ENCODE measurements around the gene TBX1.

The TBX1 gene

DNA sequence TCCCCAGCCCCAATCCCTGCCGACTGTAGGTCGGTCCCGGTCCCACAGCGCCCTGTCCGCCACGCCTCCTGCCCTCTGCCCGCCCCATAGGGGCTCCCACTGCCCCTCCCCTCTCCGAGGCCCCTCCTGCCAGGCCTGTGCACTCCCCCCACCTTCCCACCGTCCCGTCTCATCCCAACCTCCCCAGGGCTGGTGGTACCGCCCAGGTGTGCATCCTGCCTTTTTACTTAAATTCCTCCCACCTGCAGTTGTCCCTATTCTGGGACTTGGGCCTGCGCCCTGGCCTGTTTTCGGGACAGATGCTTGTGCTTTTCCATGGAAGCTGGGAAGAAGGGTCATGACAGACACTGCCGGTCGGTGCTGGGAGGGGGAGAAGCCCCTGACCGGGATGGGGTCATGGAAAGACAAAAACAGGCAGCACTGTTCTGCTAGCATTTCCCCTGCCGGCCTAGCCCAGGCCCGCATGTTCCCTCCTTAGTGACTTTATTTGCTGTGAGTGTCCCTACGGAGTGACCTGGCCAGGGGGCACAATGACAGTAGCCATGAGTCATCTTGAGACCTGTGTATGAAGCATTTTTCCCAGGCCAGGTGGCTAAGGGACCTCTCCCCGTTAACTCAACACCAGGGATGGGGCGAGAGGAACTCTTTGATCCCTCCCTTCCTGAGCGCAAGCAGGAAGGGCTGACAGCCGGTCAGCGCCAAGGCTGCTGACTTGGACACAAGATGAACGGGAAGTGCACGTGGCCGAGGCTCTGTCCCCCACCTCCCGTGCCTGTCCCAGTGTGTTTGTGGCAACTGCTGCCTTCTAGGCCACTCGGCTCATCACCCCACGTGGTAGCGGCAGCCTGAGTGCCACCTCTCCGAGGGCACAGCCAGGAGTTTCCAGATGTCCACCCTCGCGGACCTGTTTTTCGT is 7.1 kb downstream of the TBX1 start:
- Histone ChIP-seq H3K36me3 (ENCODE audit: insufficient read depth, low read length) (no peaks in the 10 kb centered on the region), H3K4me3 (ENCODE audit: low read depth in 1 of 2, low read length in 2 of 2) (peak overlapping the region in 1 of 2 experiments; percentile 63; a peak in 2 of 4 replicates), H3K79me2 (ENCODE audit: insufficient read depth, low read length) (peaks cover 57% of the 10 kb centered on the region), H3K27me3 (ENCODE audit: insufficient read depth, low read length, poor library complexity) (peaks cover 9% of the 10 kb centered on the region), H3K9me3 (ENCODE audit: insufficient read depth, low read length, severe bottlenecking) (no peaks in the 10 kb centered on the region), H3K4me1 (ENCODE audit: insufficient read depth, low read length) (peaks cover 20% of the 10 kb centered on the region), H4K20me1 (ENCODE audit: insufficient read depth, low read length) (peaks cover 28% of the 10 kb centered on the region), H3K4me2 (ENCODE audit: insufficient read depth, low read length) (peak overlapping the region; percentile 53), H3K27ac (ENCODE audit: low read length) (no peak overlapping the region), H2AFZ (ENCODE audit: low read depth, low read length) (no peak overlapping the region), H3K9ac (ENCODE audit: low read depth, low read length) (peak overlapping the region; percentile 66; the same call in 1 of the 2 replicates)
- DNase-seq (no peak), ATAC-seq (ENCODE audit: insufficient read depth, low read depth) (peak; percentile 56)
- TF ChIP-seq, protein P1, sequence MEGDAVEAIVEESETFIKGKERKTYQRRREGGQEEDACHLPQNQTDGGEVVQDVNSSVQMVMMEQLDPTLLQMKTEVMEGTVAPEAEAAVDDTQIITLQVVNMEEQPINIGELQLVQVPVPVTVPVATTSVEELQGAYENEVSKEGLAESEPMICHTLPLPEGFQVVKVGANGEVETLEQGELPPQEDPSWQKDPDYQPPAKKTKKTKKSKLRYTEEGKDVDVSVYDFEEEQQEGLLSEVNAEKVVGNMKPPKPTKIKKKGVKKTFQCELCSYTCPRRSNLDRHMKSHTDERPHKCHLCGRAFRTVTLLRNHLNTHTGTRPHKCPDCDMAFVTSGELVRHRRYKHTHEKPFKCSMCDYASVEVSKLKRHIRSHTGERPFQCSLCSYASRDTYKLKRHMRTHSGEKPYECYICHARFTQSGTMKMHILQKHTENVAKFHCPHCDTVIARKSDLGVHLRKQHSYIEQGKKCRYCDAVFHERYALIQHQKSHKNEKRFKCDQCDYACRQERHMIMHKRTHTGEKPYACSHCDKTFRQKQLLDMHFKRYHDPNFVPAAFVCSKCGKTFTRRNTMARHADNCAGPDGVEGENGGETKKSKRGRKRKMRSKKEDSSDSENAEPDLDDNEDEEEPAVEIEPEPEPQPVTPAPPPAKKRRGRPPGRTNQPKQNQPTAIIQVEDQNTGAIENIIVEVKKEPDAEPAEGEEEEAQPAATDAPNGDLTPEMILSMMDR (IDR thresholded peaks at IDR 0.05; ENCODE audit: borderline replicate concordance, extremely low read depth, low read length, poor library complexity, severe bottlenecking): no peak
- TF ChIP-seq EZH2 (IDR thresholded peaks at IDR 0.05; ENCODE audit: borderline replicate concordance, low read depth, low read length, severe bottlenecking): no peak

DNA sequence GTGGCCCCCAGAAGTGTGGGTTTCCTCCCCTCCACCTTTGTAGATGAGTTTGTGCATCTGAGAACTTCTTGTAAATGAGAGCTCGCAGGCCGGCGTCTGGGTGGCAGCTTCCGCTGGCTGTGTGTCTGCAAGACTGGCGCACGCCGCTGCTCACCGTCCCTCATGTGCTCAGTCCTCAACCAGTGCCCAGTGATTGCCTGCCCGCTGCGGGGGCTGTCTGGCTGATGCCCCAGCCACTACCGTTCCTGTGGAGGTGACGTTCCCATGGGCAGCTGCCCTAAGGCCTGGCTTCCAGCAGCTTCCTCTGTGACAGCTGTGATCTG is 8.8 kb downstream of the TBX1 start:
- no peak overlapping the region for H2AFZ ChIP-seq (ENCODE audit: low read depth, low read length)
- H3K27me3 ChIP-seq (ENCODE audit: insufficient read depth, low read length, poor library complexity): peaks cover 9% of the 10 kb centered on the region
- peaks cover 63% of the 10 kb centered on the region for H3K79me2 ChIP-seq (ENCODE audit: insufficient read depth, low read length)
- no peak overlapping the region for H3K4me3 ChIP-seq (ENCODE audit: low read depth in 1 of 2, low read length in 2 of 2)
- no peaks in the 10 kb centered on the region for H3K9me3 ChIP-seq (ENCODE audit: insufficient read depth, low read length, severe bottlenecking)
- ATAC-seq (ENCODE audit: insufficient read depth, low read depth): no peak
- no peaks in the 10 kb centered on the region for H3K36me3 ChIP-seq (ENCODE audit: insufficient read depth, low read length)
- H3K4me1 ChIP-seq (ENCODE audit: insufficient read depth, low read length): peaks cover 20% of the 10 kb centered on the region
- no peak overlapping the region for H3K4me2 ChIP-seq (ENCODE audit: insufficient read depth, low read length)
- H3K9ac ChIP-seq (ENCODE audit: low read depth, low read length): no peak overlapping the region
- no peak overlapping the region for H3K27ac ChIP-seq (ENCODE audit: low read length)
- TF ChIP-seq EZH2 (IDR thresholded peaks at IDR 0.05; ENCODE audit: borderline replicate concordance, low read depth, low read length, severe bottlenecking): no peak
- TF ChIP-seq, protein P1 (IDR thresholded peaks at IDR 0.05; ENCODE audit: borderline replicate concordance, extremely low read depth, low read length, poor library complexity, severe bottlenecking): no peak
- peaks cover 35% of the 10 kb centered on the region for H4K20me1 ChIP-seq (ENCODE audit: insufficient read depth, low read length)
- DNase-seq: no peak

DNA sequence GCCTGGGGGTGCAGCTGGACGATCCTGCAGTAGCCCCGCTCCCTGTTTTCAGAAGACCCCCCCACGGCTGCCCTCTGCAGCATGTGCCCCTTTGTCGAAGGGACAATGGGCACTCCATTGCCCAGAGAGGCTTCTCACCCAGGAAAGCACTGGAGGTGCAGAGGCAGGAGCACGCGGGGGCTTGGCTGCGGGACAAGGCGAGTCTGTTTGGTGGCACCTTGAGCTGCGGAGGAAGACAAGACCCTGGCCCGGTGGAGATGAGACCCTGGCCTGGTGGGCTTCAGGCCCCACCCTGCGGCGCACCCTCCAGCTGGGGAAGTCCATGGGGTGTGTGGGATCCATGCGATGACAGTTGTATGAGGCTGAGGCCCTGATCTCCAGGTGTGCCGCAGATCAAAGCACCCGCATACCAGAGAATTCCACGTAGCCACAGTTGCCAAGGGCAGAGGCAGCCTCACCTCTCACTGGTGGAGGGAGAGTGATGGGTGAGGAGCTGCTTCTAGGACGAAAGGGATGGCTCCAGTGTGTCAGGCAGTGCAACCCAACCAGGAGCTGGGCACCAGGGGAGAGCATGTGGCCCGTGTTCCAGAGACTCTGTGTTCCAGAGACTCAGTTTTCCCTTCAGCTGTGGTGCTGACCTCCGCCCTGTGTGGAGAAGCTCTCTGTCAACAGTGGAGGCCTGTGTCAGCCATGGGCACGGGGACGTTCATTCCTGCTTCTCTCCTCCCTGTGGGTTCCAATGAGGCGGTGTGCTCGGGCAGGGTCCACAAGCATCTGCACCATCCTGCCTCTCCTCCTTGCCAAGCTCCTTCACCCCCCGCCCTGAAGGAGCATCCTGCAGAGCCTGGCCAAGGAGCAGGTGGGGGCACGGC is 10.0 kb downstream of the TBX1 start:
- H3K9me3 ChIP-seq (ENCODE audit: insufficient read depth, low read length, severe bottlenecking): no peaks in the 10 kb centered on the region
- peaks cover 9% of the 10 kb centered on the region for H3K27me3 ChIP-seq (ENCODE audit: insufficient read depth, low read length, poor library complexity)
- DNase-seq: no peak
- no peak overlapping the region for H3K4me2 ChIP-seq (ENCODE audit: insufficient read depth, low read length)
- peaks cover 63% of the 10 kb centered on the region for H3K79me2 ChIP-seq (ENCODE audit: insufficient read depth, low read length)
- TF ChIP-seq, protein P1 (IDR thresholded peaks at IDR 0.05; ENCODE audit: borderline replicate concordance, extremely low read depth, low read length, poor library complexity, severe bottlenecking): no peak
- TF ChIP-seq EZH2 (IDR thresholded peaks at IDR 0.05; ENCODE audit: borderline replicate concordance, low read depth, low read length, severe bottlenecking): no peak
- no peak overlapping the region for H3K4me3 ChIP-seq (ENCODE audit: low read depth in 1 of 2, low read length in 2 of 2)
- H3K36me3 ChIP-seq (ENCODE audit: insufficient read depth, low read length): no peaks in the 10 kb centered on the region
- peaks cover 36% of the 10 kb centered on the region for H4K20me1 ChIP-seq (ENCODE audit: insufficient read depth, low read length)
- no peak overlapping the region for H3K27ac ChIP-seq (ENCODE audit: low read length)
- no peak overlapping the region for H3K9ac ChIP-seq (ENCODE audit: low read depth, low read length)
- ATAC-seq (ENCODE audit: insufficient read depth, low read depth): no peak
- H3K4me1 ChIP-seq (ENCODE audit: insufficient read depth, low read length): peaks cover 11% of the 10 kb centered on the region
- no peak overlapping the region for H2AFZ ChIP-seq (ENCODE audit: low read depth, low read length)

Measured in DND-41 (cell line).